Measurements from ENCODE around the gene MCM7.

MCM7 gene

GRCh38 chr7:100065452-100066186, 35.6 kb downstream of the MCM7 start:
- no peak for DNase-seq

GRCh38 chr7:100064162-100064561, 37.0 kb downstream of the MCM7 start:
- DNase-seq = no peak

DNA sequence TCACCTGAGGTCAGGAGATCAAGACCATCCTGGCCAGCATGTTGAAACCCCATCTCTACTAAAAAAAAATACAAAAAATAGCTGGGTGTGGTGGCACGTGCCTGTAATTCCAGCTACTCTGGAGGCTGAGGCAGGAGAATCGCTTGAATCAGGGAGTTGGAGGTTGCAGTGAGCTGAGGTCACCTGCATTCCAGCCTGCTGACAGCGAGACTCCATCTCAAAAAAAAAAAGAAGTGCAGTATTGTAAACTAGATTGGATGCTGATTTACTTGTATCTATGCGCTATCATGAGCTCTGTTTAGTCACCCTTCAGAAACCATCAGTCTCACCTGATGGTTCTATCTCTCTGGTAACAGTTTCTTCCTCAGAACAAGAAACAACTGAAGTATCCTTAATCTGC, 37.8 kb downstream of the MCM7 start:
- no peak for DNase-seq

DNA sequence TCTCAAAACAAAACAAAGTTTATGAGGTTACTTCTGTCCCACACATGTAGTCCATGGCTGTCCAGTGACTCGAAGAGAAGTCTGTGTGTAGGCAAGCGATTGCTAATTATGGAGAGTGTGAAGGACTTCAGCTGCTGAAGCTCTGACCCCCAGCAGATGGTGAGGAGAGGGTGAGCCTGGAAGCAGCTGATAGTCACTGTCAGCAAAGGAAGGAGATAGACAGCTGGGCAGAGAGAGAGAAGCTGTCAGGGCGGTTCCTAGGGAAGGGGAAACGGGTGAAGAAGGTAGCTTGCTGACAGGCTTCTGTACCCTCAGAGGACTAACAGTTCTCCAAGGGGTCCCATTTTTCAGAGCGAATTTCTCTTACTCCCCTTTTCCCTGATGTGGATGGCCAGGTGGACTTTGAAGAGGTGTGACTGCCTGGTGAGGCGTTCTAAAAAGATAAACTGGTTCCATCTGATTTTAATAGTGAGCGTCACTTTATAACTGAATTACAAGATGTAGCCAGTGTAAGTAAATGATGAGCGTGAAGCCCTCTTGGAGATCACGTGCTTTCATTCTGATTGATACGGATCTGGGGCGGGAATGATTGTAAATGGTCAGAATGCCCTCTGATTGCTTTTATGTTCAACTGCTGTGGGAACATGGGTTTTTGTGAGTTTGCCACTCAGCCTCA, 39.5 kb downstream of the MCM7 start:
- DNase-seq = no peak

DNA sequence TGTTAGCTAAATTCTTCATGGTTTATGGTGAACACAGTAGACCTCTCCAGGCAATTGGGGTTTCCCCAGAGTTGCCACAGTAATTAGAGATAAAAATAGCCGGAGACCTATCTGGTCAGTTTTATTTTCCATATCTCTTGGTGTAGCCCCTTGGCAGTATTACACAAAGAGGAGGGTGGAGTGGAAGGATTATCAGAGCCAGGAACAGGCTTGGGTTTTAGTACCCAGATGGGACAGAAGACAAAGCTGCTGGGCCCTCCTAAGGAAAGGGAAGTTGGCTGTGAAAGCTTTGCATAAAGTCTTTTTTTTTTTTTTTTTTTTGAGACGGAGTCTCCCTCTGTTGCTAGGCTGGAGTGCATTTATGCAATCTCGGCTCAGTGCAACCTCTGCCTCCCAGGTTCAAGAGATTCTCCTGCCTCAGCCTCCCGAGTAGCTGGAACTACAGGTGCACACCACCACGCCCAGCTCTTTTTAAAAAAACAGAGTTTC, 41.9 kb downstream of the MCM7 start:
- DNase-seq = no peak

DNA sequence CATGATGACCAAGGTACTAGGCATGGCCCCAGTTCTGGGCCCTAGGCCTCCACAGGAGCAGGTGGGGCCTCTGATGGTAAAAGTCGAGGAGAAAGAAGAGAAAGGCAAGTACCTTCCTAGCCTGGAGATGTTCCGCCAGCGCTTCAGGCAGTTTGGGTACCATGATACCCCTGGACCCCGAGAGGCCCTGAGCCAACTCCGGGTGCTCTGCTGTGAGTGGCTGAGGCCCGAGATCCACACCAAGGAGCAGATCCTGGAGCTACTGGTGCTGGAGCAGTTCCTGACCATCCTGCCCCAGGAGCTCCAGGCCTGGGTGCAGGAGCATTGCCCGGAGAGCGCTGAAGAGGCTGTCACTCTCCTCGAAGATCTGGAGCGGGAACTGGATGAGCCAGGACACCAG, 44.2 kb downstream of the MCM7 start:
- DNase-seq = no peak

DNA sequence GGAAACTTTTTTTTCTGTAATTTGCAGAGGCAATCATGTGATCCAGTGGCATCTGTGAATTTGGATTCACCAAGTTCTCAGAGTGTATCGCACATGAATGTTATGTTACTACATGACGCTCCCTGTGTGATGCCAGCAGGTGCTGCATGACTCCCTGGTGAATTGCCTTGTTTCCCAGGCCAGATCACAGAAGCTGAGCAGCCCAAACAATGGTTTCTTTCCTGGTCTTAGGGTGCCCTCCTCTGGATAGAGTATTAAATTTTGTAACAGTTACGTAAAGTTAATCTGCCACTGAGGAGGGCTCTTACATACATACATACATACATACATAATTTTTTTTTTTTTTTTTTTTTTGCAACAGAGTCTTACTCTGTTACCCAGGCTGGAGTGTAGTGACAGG, 48.0 kb downstream of the MCM7 start:
- DNase-seq = peak; percentile 82

DNA sequence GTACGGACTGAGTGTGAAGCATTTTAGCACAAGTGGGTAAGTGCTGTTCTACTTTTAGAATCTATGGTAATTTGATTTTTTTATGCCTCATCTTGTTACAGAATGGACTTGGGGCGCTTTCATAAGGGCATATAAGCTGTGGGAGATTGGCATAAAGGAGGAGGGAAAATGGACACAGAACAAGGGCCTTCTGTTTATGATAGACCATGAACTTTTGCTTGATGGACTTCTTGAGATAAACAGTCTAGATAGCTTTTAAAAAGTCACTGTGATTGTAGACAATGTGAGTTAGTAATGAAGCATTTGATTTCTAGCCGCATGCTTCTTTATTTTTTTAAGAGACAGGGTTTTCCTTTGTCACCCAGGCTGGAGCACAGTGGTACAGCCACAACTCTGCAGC, 49.6 kb downstream of the MCM7 start:
- DNase-seq = no peak

- peak; percentile 84 for DNase-seq
Observed at GRCh38 chr7:100049441-100050291, 51.5 kb downstream of the MCM7 start, which contains the start of gene ZSCAN21. Gene ZSCAN21 (plus strand): TSS chr7:100049774. CDS start chr7:100057007, 7,233 bp downstream.

GRCh38 chr7:100048680-100049079, 52.5 kb downstream of the MCM7 start:
- no peak for DNase-seq

GRCh38 chr7:100044718-100045117, 56.5 kb downstream of the MCM7 start:
- no peak for DNase-seq
